Activated CD8-positive, alpha-beta T cell treated with anti-CD3 and anti-CD28 coated beads for 36 hours (primary cell): ENCODE results near the gene ZNRF3. TPM values are rescaled to one million over a fixed set of nuclear protein-coding genes. Genes with fewer than 3 reads are reported as not detected.
A peak's percentile ranks its signal among the peaks of the same experiment; 100 is the strongest.

Source experiments
- ATAC-seq: fragments of 200-7000 bp; cut with Tn5 transposase; one replicate; pipeline ENCODE4 v1.10.0; 2021; ENCODE audit warnings: mild to moderate bottlenecking, moderate library complexity
- CTCF ChIA-PET: fragments of 350-600 bp; sonication (Branson Sonifier 250); formaldehyde crosslinking; loops from one replicate; lab custom pipeline; 2021; ENCODE audit warnings: antibody characterized with exemption; lab: Charles Lee
- POLR2A ChIA-PET: fragments of 350-600 bp; sonication (Branson Sonifier 250); formaldehyde crosslinking; loops from one replicate; lab custom pipeline; 2021; ENCODE audit warnings: antibody characterized with exemption; lab: Charles Lee
- DNase-seq: peaks from one replicate; pipeline ENCODE4 v3.0.0-alpha.2; 2020
- H3K27ac Mint-ChIP-seq: one replicate; pipeline ENCODE4 v1.8.0; 2021; ENCODE audit warnings: mild to moderate bottlenecking, mixed read lengths
- H3K27me3 Mint-ChIP-seq: one replicate; pipeline ENCODE4 v1.8.0; 2021; ENCODE audit warnings: mixed read lengths
- H3K36me3 Mint-ChIP-seq: one replicate; pipeline ENCODE4 v1.8.0; 2021; ENCODE audit warnings: low read depth, mixed read lengths
- H3K4me1 Mint-ChIP-seq: one replicate; pipeline ENCODE4 v1.8.0; 2021; ENCODE audit warnings: low read depth, mixed read lengths
- H3K4me3 Mint-ChIP-seq: one replicate; pipeline ENCODE4 v1.8.0; 2021; ENCODE audit warnings: mild to moderate bottlenecking, moderate library complexity, mixed read lengths
- H3K9me3 Mint-ChIP-seq: one replicate; pipeline ENCODE4 v1.8.0; 2021; ENCODE audit warnings: mixed read lengths
- CTCF ChIP-seq: fragments of 200-600 bp; IDR thresholded peaks from one replicate; pipeline ENCODE4 v1.8.0; 2022; ENCODE audit warnings: antibody characterized with exemption, mild to moderate bottlenecking
- intact Hi-C: fragments of 100-400 bp; cut with micrococcal nuclease; formaldehyde crosslinking; loops from one replicate; pipeline ENCODE4 v1.10.0; 2022
- total RNA-seq, 2 experiments: library from RNA; stranded (reverse); gene quantifications; one replicate each; pipeline ENCODE4 v1.2.3, GENCODE V29; 2021

The ZNRF3 gene
- total RNA-seq, 2 experiments from 2014 or later: 2.0 to 2.5 TPM

GRCh38 chr22:28985581-28986290, 102.4 kb downstream of the ZNRF3 start:
- no peak overlapping the region for H3K4me3 Mint-ChIP-seq
- H3K36me3 Mint-ChIP-seq: peaks cover 2% of the 10 kb centered on the region
- ATAC-seq: no peak
- CTCF ChIA-PET: interaction anchor here (0.8 to 1.2 kb wide), 2 partner anchors 19 to 55 kb away, joined by 3 read pairs; no protein-coding TSS in a partner anchor
- POLR2A ChIA-PET: no interaction called here
- no peak for DNase-seq
- peaks cover 5% of the 10 kb centered on the region for H3K9me3 Mint-ChIP-seq
- TF ChIP-seq CTCF: no peak
- H3K27me3 Mint-ChIP-seq: peaks cover 19% of the 10 kb centered on the region
- intact Hi-C loops: no loop called here
- H3K4me1 Mint-ChIP-seq: peaks cover 8% of the 10 kb centered on the region
- no peak overlapping the region for H3K27ac Mint-ChIP-seq

GRCh38 chr22:28986366-28986765, 103.0 kb downstream of the ZNRF3 start:
- ATAC-seq: no peak
- intact Hi-C loops: no loop called here
- Mint-ChIP-seq H3K4me1 (peaks cover 8% of the 10 kb centered on the region), H3K4me3 (no peak overlapping the region), H3K36me3 (peaks cover 4% of the 10 kb centered on the region), H3K27me3 (peaks cover 17% of the 10 kb centered on the region), H3K9me3 (peaks cover 5% of the 10 kb centered on the region), H3K27ac (no peak overlapping the region)
- DNase-seq: no peak
- no peak for TF ChIP-seq CTCF
- POLR2A ChIA-PET: no interaction called here
- CTCF ChIA-PET: interaction anchor here (0.8 kb wide), 1 partner anchor 19 kb away, joined by 3 read pairs; no protein-coding TSS in a partner anchor

GRCh38 chr22:28988457-28988856, 105.1 kb downstream of the ZNRF3 start:
- TF ChIP-seq CTCF: no peak
- Mint-ChIP-seq H3K4me1 (peaks cover 8% of the 10 kb centered on the region), H3K27me3 (peaks cover 15% of the 10 kb centered on the region), H3K9me3 (peaks cover 5% of the 10 kb centered on the region), H3K4me3 (no peak overlapping the region), H3K27ac (no peak overlapping the region), H3K36me3 (peaks cover 4% of the 10 kb centered on the region)
- ChIA-PET CTCF (interaction anchor here (1.1 kb wide), 1 partner anchor 133 kb away, joined by 3 read pairs; no protein-coding TSS in a partner anchor), POLR2A (interaction anchor here (1.4 kb wide), 1 partner anchor 10 kb away, joined by 3 read pairs; no protein-coding TSS in a partner anchor)
- DNase-seq: no peak
- no peak for ATAC-seq
- intact Hi-C loops: no loop called here

- Mint-ChIP-seq H3K9me3 (peaks cover 5% of the 10 kb centered on the region), H3K4me3 (no peak overlapping the region), H3K27me3 (peaks cover 13% of the 10 kb centered on the region), H3K27ac (peak overlapping the region; percentile 27), H3K4me1 (peaks cover 8% of the 10 kb centered on the region), H3K36me3 (peaks cover 4% of the 10 kb centered on the region)
- DNase-seq (peak; percentile 59), ATAC-seq (peak; percentile 86)
- ChIA-PET POLR2A (interaction anchor here (1.4 kb wide), 1 partner anchor 11 kb away, joined by 3 read pairs; no protein-coding TSS in a partner anchor), CTCF (interaction anchor here (1.1 kb wide), 1 partner anchor 133 kb away, joined by 3 read pairs; no protein-coding TSS in a partner anchor)
- intact Hi-C loops: no loop called here
- no peak for TF ChIP-seq CTCF
These were observed 105.7 kb downstream of the ZNRF3 start for GRCh38 chr22:28989035-28989464.

GRCh38 chr22:28989484-28989883, 106.1 kb downstream of the ZNRF3 start:
- Mint-ChIP-seq H3K27me3 (peaks cover 12% of the 10 kb centered on the region), H3K27ac (peak overlapping the region; percentile 27), H3K9me3 (peaks cover 5% of the 10 kb centered on the region), H3K4me1 (peaks cover 8% of the 10 kb centered on the region), H3K36me3 (peaks cover 5% of the 10 kb centered on the region), H3K4me3 (no peak overlapping the region)
- ChIA-PET POLR2A (interaction anchor here (1.4 kb wide), 1 partner anchor 11 kb away, joined by 3 read pairs; no protein-coding TSS in a partner anchor), CTCF (interaction anchor here (1.1 kb wide), 1 partner anchor 134 kb away, joined by 3 read pairs; no protein-coding TSS in a partner anchor)
- DNase-seq: no peak
- peak; percentile 13 for ATAC-seq
- intact Hi-C loops: no loop called here
- TF ChIP-seq CTCF: no peak
